Astrocyte (in vitro differentiated cells and primary cell): Measurements from ENCODE around the gene UBASH3A. TPM values are rescaled to one million over a fixed set of nuclear protein-coding genes. Genes with fewer than 3 reads are reported as not detected.

ENCODE experiments used
- DNase-seq: peaks from one replicate; pipeline ENCODE4 v3.0.0-alpha.2; 2010; ENCODE audit warnings: low read depth
- FAIRE-seq: peaks from 2 replicates; lab custom pipeline; 2011; peaks lifted over from hg19 to GRCh38; lab: Jason Lieb, UNC
- H2AFZ ChIP-seq: 2 replicates; pipeline ENCODE4 v1.6.0; 2012; ENCODE audit warnings: low read depth, low read length, inconsistent platforms
- H3K27ac ChIP-seq: 2 replicates; pipeline ENCODE4 v1.5.1; 2011; ENCODE audit warnings: low read depth, low read length, inconsistent platforms
- H3K27me3 ChIP-seq: 2 replicates; pipeline ENCODE4 v1.6.0; 2011; ENCODE audit warnings: low read length, inconsistent platforms; ENCODE audit not compliant: insufficient read depth
- H3K36me3 ChIP-seq: 2 replicates; pipeline ENCODE4 v1.5.1; 2011; ENCODE audit warnings: low read length, inconsistent platforms; ENCODE audit not compliant: insufficient read depth
- H3K4me1 ChIP-seq: 2 replicates; pipeline ENCODE4 v1.5.1; 2011; ENCODE audit warnings: low read length, inconsistent platforms; ENCODE audit not compliant: insufficient read depth
- H3K4me2 ChIP-seq: 2 replicates; pipeline ENCODE4 v1.6.0; 2012; ENCODE audit warnings: low read length, inconsistent platforms
- H3K4me3 ChIP-seq: 2 replicates; pipeline ENCODE4 v1.5.1; 2011; ENCODE audit warnings: low read depth, mild to moderate bottlenecking, low read length, inconsistent platforms; ENCODE audit not compliant: insufficient read depth
- H3K79me2 ChIP-seq: 2 replicates; pipeline ENCODE4 v1.6.0; 2012; ENCODE audit warnings: mild to moderate bottlenecking, low read length, inconsistent platforms; ENCODE audit not compliant: insufficient read depth
- H3K9ac ChIP-seq: 2 replicates; pipeline ENCODE4 v1.6.0; 2012; ENCODE audit warnings: mild to moderate bottlenecking, low read length, inconsistent platforms
- H3K9me3 ChIP-seq: 2 replicates; pipeline ENCODE4 v1.5.1; 2012; ENCODE audit warnings: low read depth, mild to moderate bottlenecking, low read length, inconsistent platforms; ENCODE audit not compliant: insufficient read depth
- H4K20me1 ChIP-seq: 2 replicates; pipeline ENCODE4 v1.6.0; 2012; ENCODE audit warnings: low read length, inconsistent platforms; ENCODE audit not compliant: insufficient read depth
- H3K27ac Mint-ChIP-seq: one replicate; pipeline ENCODE4 v1.8.0; 2021; ENCODE audit warnings: mild to moderate bottlenecking, mixed read lengths; ENCODE audit not compliant: unreplicated experiment
- H3K27me3 Mint-ChIP-seq: one replicate; pipeline ENCODE4 v1.8.0; 2021; ENCODE audit warnings: low read depth, mixed read lengths; ENCODE audit not compliant: unreplicated experiment
- H3K36me3 Mint-ChIP-seq: one replicate; pipeline ENCODE4 v1.8.0; 2021; ENCODE audit warnings: low read depth, mixed read lengths; ENCODE audit not compliant: unreplicated experiment
- H3K4me1 Mint-ChIP-seq: one replicate; pipeline ENCODE4 v1.8.0; 2021; ENCODE audit warnings: low read depth, mixed read lengths; ENCODE audit not compliant: unreplicated experiment
- H3K4me3 Mint-ChIP-seq: one replicate; pipeline ENCODE4 v1.8.0; 2021; ENCODE audit warnings: mild to moderate bottlenecking, moderate library complexity, mixed read lengths; ENCODE audit not compliant: unreplicated experiment
- H3K9me3 Mint-ChIP-seq: one replicate; pipeline ENCODE4 v1.8.0; 2021; ENCODE audit warnings: mild to moderate bottlenecking, mixed read lengths; ENCODE audit not compliant: unreplicated experiment
- CTCF ChIP-seq: IDR thresholded peaks from 2 replicates; pipeline ENCODE4 v1.5.1; 2011; ENCODE audit warnings: low read depth, mild to moderate bottlenecking, inconsistent platforms, low read length, moderate library complexity; ENCODE audit not compliant: insufficient read depth
- EZH2 ChIP-seq: IDR thresholded peaks from 2 replicates; pipeline ENCODE4 v1.6.1; 2012; ENCODE audit warnings: mild to moderate bottlenecking, low read length, inconsistent platforms; ENCODE audit not compliant: insufficient read depth
- total RNA-seq: library from RNA; stranded (reverse); gene quantifications from 2 replicates; pipeline ENCODE4 v1.2.1, GENCODE V29; 2021

Gene UBASH3A
- total RNA-seq, 1 donor from 2014 or later, result not detected

DNA sequence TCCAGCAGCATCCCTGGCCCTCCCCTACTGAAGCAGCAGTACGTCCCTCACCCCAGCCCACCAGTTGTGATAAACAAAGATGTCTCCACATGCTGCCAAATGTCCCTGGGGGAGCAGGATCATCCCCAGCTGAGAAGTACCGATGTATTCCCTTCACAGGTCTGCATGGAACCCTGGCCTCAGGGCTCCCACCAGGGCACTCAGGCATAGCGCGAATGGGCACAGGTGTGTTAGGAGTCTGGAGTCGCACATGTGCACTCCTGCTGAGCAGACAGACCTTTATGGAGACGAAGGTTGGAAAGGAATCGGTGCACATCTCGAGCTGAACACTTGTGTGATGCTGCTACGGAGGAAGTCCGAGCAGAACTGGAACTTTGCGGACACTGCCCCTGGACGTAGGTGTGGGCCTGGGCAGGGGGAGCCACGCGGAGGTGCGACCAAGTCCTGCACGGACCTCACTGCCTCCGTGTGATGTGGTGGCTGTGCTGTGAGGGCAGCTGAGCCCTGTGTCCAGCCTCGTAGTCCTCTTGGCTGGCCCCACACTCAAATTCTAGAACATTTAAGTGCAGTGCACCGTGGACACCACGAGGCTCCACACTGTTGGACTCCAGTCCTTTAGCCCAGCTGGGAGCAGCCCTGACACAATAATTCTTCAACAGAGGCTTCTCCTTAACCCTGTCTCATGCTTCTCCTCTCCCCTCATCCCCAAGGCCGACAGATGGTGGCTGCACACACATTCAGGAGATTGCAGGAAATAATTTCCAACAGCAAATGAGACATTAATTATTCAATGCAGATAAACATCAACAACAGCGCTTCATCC lies 48.9 kb downstream of the UBASH3A start:
- no peak overlapping the region for H3K27ac ChIP-seq
- H3K4me3 Mint-ChIP-seq, result no peak overlapping the region

DNA sequence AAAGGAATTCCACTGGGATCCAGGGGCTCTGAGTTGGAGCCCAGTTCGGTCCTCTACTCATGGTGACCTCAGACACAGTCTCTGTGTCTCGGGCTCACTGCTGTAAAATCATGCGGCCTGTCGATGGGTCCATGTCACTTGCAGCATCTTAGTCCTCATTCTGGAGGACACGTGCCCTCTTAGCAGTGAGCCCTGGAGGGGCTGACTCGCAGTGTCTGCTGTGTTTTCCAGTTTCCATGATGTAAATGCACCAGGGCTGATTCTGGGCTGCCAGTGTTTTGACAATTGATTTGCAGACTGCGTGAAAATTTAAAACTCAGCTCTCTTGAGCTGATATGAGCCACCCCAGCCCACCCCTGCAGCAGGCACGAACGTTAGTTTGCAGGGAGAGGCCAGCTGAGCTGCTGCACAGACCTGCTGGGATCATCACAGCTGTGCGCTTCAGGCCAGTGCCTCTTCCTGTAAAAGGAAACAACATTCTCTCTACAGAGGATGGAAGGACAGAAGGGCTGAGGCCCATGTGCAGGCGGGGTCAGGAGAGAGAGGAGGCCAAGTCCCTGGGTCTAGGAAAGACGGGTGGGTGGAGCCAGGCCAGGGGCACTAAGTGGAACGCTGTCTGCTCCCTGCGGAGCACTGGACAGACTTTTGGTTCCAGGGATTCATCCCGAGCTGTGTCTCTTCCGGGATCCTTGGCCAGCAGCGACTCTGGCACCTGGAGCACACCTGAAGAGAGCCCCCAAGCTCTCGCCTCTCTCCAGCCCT lies 49.7 kb downstream of the UBASH3A start:
- FAIRE-seq, result no peak

More for the DNA sequence above, 48.9 kb downstream of the UBASH3A start:
- peaks cover 3% of the 10 kb centered on the region for H3K4me1 ChIP-seq
- H3K27me3 ChIP-seq, result no peaks in the 10 kb centered on the region
- no peaks in the 10 kb centered on the region for H3K36me3 ChIP-seq
- no peak overlapping the region for H3K4me3 ChIP-seq
- Mint-ChIP-seq H3K4me1 (peaks cover 10% of the 10 kb centered on the region), H3K27me3 (peaks cover 7% of the 10 kb centered on the region), H3K9me3 (no peaks in the 10 kb centered on the region), H3K27ac (no peak overlapping the region), H3K36me3 (no peaks in the 10 kb centered on the region)
- H2AFZ ChIP-seq, result no peak overlapping the region
- TF ChIP-seq CTCF, result no peak
- no peak for TF ChIP-seq EZH2
- H3K79me2 ChIP-seq, result no peaks in the 10 kb centered on the region
- DNase-seq (no peak), FAIRE-seq (no peak)
- no peak overlapping the region for H3K9ac ChIP-seq
- H4K20me1 ChIP-seq, result no peaks in the 10 kb centered on the region
- no peak overlapping the region for H3K4me2 ChIP-seq
- peaks cover 4% of the 10 kb centered on the region for H3K9me3 ChIP-seq

More for the DNA sequence above, 49.7 kb downstream of the UBASH3A start:
- no peak for TF ChIP-seq EZH2
- no peak for TF ChIP-seq CTCF
- no peaks in the 10 kb centered on the region for H3K27me3 ChIP-seq
- no peaks in the 10 kb centered on the region for H3K36me3 ChIP-seq
- Mint-ChIP-seq H3K27me3 (no peaks in the 10 kb centered on the region), H3K36me3 (no peaks in the 10 kb centered on the region), H3K4me3 (no peak overlapping the region), H3K27ac (no peak overlapping the region), H3K9me3 (no peaks in the 10 kb centered on the region), H3K4me1 (peaks cover 10% of the 10 kb centered on the region)
- H3K9me3 ChIP-seq, result no peaks in the 10 kb centered on the region
- H2AFZ ChIP-seq, result no peak overlapping the region
- H3K9ac ChIP-seq, result no peak overlapping the region
- no peak overlapping the region for H3K4me3 ChIP-seq
- no peak for DNase-seq
- H3K4me1 ChIP-seq, result peaks cover 3% of the 10 kb centered on the region
- no peak overlapping the region for H3K27ac ChIP-seq
- no peaks in the 10 kb centered on the region for H3K79me2 ChIP-seq
- no peaks in the 10 kb centered on the region for H4K20me1 ChIP-seq
- H3K4me2 ChIP-seq, result no peak overlapping the region
